ENCODE data around the gene MEAK7.

Gene MEAK7, protein sequence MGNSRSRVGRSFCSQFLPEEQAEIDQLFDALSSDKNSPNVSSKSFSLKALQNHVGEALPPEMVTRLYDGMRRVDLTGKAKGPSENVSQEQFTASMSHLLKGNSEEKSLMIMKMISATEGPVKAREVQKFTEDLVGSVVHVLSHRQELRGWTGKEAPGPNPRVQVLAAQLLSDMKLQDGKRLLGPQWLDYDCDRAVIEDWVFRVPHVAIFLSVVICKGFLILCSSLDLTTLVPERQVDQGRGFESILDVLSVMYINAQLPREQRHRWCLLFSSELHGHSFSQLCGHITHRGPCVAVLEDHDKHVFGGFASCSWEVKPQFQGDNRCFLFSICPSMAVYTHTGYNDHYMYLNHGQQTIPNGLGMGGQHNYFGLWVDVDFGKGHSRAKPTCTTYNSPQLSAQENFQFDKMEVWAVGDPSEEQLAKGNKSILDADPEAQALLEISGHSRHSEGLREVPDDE

GRCh38 chr16:84504420-84505248 lies at the start of gene MEAK7:
TSS of gene MEAK7 (minus strand) at chr16:84504659. CDS start at chr16:84498086, 6,573 bp downstream.
- peak; percentile 93 to 95 (median 95) for DNase-seq (ENCODE audit: low read depth in 2 of 3, low spot score in 2 of 3)

DNA sequence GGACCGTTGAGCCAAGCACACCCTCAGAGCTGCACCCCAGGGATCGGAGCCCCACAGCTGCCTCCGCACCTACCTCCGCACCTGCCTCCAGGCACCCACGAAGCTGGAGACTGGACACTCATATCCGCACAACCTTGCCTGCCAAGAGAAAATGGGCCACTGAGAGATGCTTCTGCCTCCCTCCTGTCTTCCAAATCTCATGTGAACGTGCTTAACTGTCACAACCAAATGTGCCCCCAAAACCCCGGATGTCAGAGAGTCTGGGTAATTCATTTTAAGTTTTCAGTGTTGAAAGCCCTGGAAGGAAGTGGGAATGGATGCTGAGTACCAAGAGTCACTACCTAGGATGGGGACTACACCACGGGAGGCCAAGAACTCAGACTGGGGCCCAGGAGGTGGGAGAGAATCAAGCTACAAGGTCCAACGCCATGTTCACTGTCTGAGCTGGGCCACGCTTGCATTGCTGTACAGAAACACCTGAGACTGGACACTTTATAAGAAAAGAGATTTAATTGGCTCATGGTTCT lies 49.5 kb upstream of the MEAK7 start:
- peak in 1 of 3 experiments; percentile 20 for DNase-seq (ENCODE audit: low read depth in 2 of 3, low spot score in 2 of 3)

DNA sequence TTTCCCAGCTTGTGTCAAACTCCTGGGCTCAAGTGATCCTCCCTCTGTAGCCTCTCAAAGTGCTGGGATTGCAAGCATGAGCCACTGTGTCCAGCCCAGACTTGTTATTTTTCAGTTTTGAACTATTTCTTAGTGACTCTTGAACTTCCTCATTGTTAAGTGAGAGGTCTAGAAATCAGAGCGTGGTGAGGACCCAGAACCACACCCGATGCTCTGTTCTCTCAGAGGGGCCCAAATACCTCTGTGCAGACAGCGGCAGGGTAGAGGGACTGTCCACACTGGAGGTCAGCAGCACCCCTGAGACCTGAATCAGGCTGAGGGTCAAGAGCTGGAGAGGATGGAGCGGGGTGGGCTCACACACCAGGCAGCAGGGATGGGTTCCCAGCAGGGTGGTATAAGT lies 47.7 kb upstream of the MEAK7 start:
- no peak for DNase-seq (ENCODE audit: low read depth in 2 of 3, low spot score in 2 of 3)

DNA sequence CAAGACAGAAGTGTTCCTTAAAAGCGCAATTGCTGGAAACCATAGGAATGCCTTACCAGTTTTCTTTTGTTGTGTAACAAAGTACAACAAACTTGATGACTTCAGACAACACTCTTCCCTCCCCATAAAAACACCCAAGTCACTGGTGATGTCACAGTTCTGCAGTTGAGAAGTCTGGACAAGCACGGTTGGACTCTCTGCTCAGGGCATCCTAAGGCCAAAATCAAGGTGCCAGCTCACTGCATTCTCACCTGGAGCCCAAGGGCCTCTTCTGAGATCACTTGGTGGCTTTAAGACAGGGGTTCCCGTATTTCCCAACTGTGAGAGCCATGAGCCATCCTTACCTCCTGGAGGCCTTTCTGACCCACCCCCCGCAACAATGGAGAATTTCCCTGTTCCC lies 45.6 kb upstream of the MEAK7 start:
- DNase-seq (ENCODE audit: low read depth in 2 of 3, low spot score in 2 of 3): no peak

DNA sequence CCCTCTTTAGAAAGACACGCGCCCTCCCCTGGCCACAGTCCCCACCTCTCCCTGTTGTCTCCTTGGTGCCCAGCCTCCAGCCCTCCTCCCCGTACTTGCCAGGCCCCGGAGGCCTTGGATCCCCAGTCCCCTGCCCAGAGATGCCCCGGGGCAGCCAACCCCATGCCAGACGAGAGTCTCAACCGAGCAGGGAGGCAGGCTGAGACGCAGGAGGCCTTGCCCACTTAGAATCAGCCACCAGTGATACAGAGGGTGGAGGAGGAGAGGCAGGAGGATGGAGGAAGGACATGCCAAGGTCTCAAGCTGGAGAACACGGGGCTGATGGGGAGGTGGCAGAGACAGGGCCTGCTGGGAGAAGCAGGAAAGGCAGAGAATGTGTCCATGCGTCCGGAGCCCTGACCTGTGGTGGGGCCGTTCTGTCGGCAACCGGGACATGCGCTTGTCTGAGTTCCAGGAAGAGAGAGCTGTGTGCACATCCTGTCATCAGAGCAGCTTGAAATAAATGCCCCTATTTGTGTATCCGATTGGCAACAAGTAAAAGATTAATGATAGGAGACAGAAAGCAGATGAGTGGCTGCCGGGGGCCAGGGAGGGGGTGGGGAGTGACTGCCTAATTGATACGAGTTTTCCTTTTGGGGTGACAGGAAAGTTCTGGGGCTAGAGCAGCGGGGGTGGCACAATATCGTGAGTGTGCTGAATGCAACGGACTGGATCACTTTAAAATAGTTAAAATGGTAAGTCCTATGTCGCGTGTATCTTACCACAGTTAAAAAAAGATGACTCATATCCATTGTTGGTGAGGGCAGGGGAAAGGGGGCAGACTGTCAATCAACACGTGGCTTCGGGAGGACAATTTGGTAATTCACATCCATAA lies 44.7 kb upstream of the MEAK7 start:
- peak; percentile 22 to 49 (median 47) for DNase-seq (ENCODE audit: low read depth in 2 of 3, low spot score in 2 of 3)

GRCh38 chr16:84548508-84548907 lies 44.0 kb upstream of the MEAK7 start:
- DNase-seq (ENCODE audit: low read depth in 2 of 3, low spot score in 2 of 3): peak in 1 of 3 experiments; percentile 21

GRCh38 chr16:84547546-84548061 lies 43.1 kb upstream of the MEAK7 start:
- DNase-seq (ENCODE audit: low read depth in 2 of 3, low spot score in 2 of 3): peak in 1 of 3 experiments; percentile 37

DNA sequence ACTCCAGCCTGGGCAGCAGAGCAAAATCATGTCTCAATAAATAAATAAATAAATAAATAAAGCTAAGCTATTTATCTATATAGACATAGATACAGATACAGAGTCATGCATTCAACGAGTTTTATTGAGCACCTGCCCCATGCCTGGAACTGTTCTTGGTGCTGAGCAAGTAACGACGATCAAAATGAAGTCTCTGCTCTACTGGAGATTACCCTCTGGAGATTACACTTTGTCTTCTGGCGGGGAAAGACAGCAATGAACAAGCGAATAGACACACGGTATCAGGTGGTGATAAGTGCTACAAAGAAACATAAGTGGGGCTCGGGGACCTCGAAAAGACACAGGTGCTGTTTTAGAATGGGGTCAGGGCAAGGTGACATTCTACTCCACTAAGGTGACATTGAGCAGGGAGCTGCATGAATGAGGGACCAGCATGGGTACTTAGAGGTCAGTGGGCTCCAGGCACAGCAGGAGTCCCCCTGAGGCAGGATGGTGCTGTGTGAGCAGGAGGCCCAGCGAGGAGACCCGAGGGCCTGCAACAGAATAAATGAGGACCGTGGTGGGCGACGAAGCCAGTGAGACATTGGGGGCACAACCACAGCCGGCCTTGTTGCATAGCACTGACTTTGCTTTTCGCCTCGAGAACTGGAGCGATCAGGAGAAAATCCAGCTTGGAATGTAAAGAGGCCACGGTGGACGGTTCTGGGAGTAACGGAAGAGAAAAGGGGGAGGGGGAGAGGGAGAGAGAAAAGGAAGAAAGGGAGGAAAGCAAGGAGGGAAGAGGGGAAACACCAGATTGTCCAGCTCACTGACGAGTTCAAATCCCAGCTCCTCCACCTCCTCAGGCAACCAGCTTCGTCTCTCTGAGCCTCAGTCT lies 42.4 kb upstream of the MEAK7 start:
- DNase-seq (ENCODE audit: low read depth in 2 of 3, low spot score in 2 of 3): no peak

GRCh38 chr16:84545114-84545737 lies 40.8 kb upstream of the MEAK7 start:
- no peak for DNase-seq (ENCODE audit: low read depth in 2 of 3, low spot score in 2 of 3)

DNA sequence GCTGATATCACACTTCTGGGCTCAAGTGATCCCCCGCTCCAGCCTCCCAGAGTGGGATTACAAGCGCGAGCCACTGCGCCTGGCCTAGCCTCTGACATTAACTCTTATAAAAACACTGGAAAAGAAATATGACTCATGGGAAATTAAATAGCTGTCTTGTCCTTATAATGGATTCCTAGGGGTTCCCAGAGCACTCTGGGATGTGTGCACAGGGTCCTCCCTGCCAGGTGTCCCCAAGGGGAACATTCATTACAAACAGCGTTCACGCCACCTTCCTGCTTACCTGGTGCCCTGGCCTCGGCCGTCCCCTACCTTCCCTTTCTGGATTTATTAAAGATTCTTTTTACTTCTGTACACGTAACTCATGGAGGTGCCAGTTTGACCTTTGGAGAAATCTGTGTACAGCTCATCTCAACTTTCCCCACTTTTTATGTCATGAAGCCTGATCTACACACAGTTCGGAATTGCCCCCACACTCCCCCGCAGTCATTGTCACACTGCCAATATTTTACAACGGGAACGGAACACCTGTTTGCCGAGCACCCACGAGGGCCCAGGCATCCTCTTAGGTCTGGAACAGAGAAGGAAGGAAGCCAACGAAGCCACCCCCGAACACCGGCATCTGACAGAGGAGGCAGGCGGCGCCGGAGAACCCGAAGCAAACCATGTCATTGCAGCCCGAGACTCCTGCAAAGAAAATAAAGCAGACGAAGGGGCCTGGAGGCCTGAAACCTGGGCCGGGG lies 39.7 kb upstream of the MEAK7 start:
- DNase-seq (ENCODE audit: low read depth in 2 of 3, low spot score in 2 of 3): no peak

- DNase-seq (ENCODE audit: low read depth in 2 of 3, low spot score in 2 of 3): no peak
These were observed 38.8 kb upstream of the MEAK7 start for GRCh38 chr16:84543253-84543652.

- DNase-seq (ENCODE audit: low read depth in 2 of 3, low spot score in 2 of 3): no peak
These were observed 37.7 kb upstream of the MEAK7 start for GRCh38 chr16:84541999-84542817.

DNA sequence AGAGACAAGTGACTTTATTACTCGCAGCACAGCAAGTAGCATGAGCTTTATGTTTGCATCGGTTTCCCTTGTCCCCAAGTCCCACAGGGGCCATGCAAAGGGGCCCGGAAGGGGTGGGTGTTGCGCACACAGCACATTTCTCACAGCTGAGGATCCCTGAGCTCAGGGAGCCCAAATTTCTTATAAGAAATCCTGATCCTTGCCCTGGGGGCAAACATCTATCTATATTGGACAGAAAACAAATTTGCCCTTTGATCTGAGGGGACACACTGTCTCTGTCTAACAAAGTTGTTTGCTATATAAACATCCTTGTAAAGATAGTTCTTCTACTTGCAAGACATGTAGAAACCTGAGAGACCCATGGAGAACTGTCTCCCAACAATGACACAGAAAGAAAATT lies 35.7 kb upstream of the MEAK7 start:
- DNase-seq (ENCODE audit: low read depth in 2 of 3, low spot score in 2 of 3): no peak

- no peak for DNase-seq (ENCODE audit: low read depth in 2 of 3, low spot score in 2 of 3)
These were observed 33.9 kb upstream of the MEAK7 start for GRCh38 chr16:84538222-84538840.

DNA sequence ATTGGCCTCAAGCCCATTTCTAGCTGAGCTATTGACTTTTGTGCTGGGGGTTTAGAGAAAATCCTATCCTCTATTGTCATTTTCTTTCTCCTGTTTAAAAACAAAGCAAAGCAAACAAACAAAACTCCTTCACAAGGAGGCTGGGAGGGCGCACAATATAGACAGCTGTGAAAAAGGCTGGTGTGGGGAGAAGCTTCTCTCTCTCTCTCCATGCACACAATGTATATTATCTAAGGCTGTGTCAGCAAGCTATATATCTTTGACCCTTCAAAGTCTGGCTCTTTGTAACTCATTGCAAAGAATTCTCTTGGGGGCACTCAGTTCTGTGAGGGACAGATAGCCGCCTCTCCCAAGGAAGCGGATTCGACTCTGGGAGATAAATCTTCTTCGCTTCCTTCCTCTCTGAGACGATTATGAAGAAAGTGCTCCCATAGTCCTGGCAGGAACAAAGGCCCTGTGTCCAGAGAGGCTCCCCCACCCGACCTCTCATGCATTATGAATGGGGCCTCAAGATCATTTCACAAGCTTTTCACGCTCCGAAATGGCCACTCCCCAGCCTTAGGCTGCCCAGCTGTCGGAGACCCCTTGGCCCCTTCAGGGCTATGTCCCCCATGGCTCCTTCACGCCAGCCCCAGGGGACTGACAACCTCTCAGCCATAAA lies 33.2 kb upstream of the MEAK7 start:
- no peak for DNase-seq (ENCODE audit: low read depth in 2 of 3, low spot score in 2 of 3)

DNA sequence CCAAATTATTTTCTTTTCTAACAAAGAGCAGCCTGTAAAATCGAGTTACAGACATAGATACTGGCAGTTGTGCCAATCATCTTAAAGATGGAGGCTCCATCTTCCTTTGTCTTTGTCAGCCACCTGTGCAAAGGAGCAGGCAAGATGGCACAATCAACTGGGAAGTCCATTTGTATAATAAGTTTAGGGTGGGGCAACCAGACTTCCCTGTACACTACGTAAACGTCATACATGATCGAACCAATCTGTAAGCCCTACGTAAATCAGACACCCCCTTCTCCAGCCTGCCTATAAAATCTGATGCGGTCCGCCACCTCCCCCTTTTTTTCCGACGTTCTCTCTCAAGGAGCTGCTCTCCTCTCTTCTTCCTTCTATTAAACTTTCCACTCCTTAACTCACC lies 31.4 kb upstream of the MEAK7 start:
- no peak for DNase-seq (ENCODE audit: low read depth in 2 of 3, low spot score in 2 of 3)

- DNase-seq (ENCODE audit: low read depth in 2 of 3, low spot score in 2 of 3): no peak
These were observed 30.9 kb upstream of the MEAK7 start for GRCh38 chr16:84535408-84535807.
